Measurements from ENCODE around the gene POMGNT2. TPM values are rescaled to one million over a fixed set of nuclear protein-coding genes. Genes with fewer than 3 reads are reported as not detected.

Gene POMGNT2
- total and polyA plus RNA-seq, 2 of the 8 experiments (the other 6 are each of a cell fraction or from before 2014, with no cell fraction given): 13.6 to 35.7 TPM

DNA sequence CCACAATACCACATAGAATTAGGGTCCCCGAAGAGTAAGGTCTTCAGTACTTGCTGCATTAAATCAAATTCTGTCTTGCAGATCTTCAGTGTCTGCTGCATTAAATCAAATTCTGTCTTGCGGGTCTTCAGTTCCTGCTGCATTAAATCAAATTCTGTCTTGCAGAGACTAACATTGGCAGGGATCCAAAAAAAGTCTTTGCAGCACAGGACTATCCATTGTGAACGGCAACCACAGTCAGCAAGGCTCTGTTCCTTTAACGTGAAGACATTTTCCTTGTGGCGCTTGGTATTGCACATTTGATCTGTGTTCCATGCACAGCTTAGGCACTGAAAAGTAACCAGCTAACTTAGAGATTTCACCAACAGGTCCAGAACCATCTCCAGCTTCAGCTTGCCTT, 46.8 kb upstream of the POMGNT2 start:
- Histone ChIP-seq H2BK120ac (replicated peaks; ENCODE audit: low read depth, low read length) (no peak overlapping the region), H3K18ac (ENCODE audit: extremely low read depth, low read length) (no peak overlapping the region), H2AFZ (ENCODE audit: low read length) (no peak overlapping the region), H3K27me3 (replicated peaks in 1 of 4; ENCODE audit: control insufficient read depth in 3 of 4, extremely low read depth in 1 of 4, insufficient read depth in 3 of 4, low read length in 3 of 4) (peaks cover 0 to 8% (median 0%) of the 10 kb centered on the region in 4 experiments; a peak in 3 of 7 replicates), H4K5ac (ENCODE audit: insufficient read length, low read depth, low read length) (no peak overlapping the region), H3K23ac (ENCODE audit: insufficient read length) (no peak overlapping the region), H3K56ac (replicated peaks; ENCODE audit: insufficient read length, low read depth, low read length) (no peak overlapping the region), H2BK20ac (ENCODE audit: low read length) (no peak overlapping the region), H2BK12ac (ENCODE audit: low read depth, low read length) (no peak overlapping the region), H3K79me2 (ENCODE audit: control insufficient read depth in 1 of 2, insufficient read depth in 2 of 2, low read length in 2 of 2) (no peaks in the 10 kb centered on the region), H3K23me2 (ENCODE audit: low read depth, low read length) (no peaks in the 10 kb centered on the region), H3K4me1 (replicated peaks in 1 of 4; ENCODE audit: control insufficient read depth in 3 of 4, insufficient read depth in 4 of 4, low read length in 3 of 4) (no peaks in the 10 kb centered on the region; a peak in 1 of 7 replicates), H3K4me3 (ENCODE audit: extremely low read depth in 1 of 4, insufficient read depth in 2 of 4, low read depth in 3 of 4, low read length in 4 of 4) (no peak overlapping the region), H3K9ac (replicated peaks in 1 of 4; ENCODE audit: extremely low read depth in 1 of 4, low read depth in 3 of 4, low read length in 3 of 4) (no peak overlapping the region), H2BK15ac (ENCODE audit: low read length) (no peak overlapping the region), H4K8ac (ENCODE audit: extremely low read depth, insufficient read depth, low read length) (no peak overlapping the region), H3K27ac (ENCODE audit: low read depth, low read length) (no peak overlapping the region; the same call in 1 of the 2 replicates), H3K4ac (replicated peaks; ENCODE audit: insufficient read length, low read depth, low read length) (no peak overlapping the region), H4K20me1 (replicated peaks in 1 of 2; ENCODE audit: control insufficient read depth in 1 of 2, insufficient read depth in 2 of 2, low read length in 2 of 2) (no peaks in the 10 kb centered on the region), H2AK5ac (ENCODE audit: low read depth, low read length) (no peak overlapping the region), H3K79me1 (ENCODE audit: low read depth, low read length) (no peaks in the 10 kb centered on the region), H3K14ac (ENCODE audit: insufficient read length) (no peak overlapping the region), H3K4me2 (ENCODE audit: insufficient read depth in 1 of 2, low read depth in 2 of 2, low read length in 2 of 2) (no peak overlapping the region), H4K91ac (replicated peaks; ENCODE audit: insufficient read length, low read length) (no peak overlapping the region), H3K36me3 (ENCODE audit: control insufficient read depth in 2 of 4, insufficient read depth in 4 of 4, low read length in 3 of 4) (no peaks in the 10 kb centered on the region), H3K9me3 (ENCODE audit: insufficient read depth in 2 of 2, low read depth in 1 of 2, low read length in 1 of 2) (no peaks in the 10 kb centered on the region), H2BK5ac (ENCODE audit: low read depth, low read length) (no peak overlapping the region)
- CTCF ChIA-PET (ENCODE audit: partially characterized antibody): interaction anchor here (0.5 to 8.5 kb wide), 4 partner anchors 12 to 331 kb away, joined by 3 to 111 read pairs (median 4); no protein-coding TSS in a partner anchor
- POLR2A ChIA-PET (ENCODE audit: partially characterized antibody): no interaction called here
- WGBS, 2 experiments (ENCODE audit: extremely low coverage in 1 of 2, insufficient coverage in 1 of 2, insufficient read length in 1 of 2, insufficient replicate concordance in 2 of 2, low coverage in 1 of 2, low lambda C conversion rate in 2 of 2, missing lambda C conversion rate in 1 of 2): 94% methylated on average over 5 of the region's 5 CpGs; no CpG with 5 or more reads in 1 of the 2 experiments
- no peak for FAIRE-seq
- TF ChIP-seq JUND (IDR thresholded peaks at IDR 0.05; ENCODE audit: low read length) (no peak), ASH2L (IDR thresholded peaks at IDR 0.05; ENCODE audit: low read length) (no peak), CBX8 (IDR thresholded peaks at IDR 0.05; ENCODE audit: borderline replicate concordance, low read depth, low read length) (no peak), PHF8 (conservative IDR thresholded peaks at IDR 0.05; ENCODE audit: low read depth, low read length) (no peak), TAF1 (IDR thresholded peaks at IDR 0.05; ENCODE audit: low read depth, low read length) (no peak), KDM1A (IDR thresholded peaks at IDR 0.05; ENCODE audit: borderline replicate concordance, low read length) (no peak), BCL11A (IDR thresholded peaks at IDR 0.05; ENCODE audit: low read depth in 2 of 2, low read length in 2 of 2) (no peak), POU5F1 (IDR thresholded peaks at IDR 0.05; ENCODE audit: low read depth, low read length) (no peak), EP300 (IDR thresholded peaks at IDR 0.05; ENCODE audit: borderline replicate concordance in 1 of 2, low read depth in 2 of 2, low read length in 2 of 2) (no peak)
- TF ChIP-seq, protein P1, sequence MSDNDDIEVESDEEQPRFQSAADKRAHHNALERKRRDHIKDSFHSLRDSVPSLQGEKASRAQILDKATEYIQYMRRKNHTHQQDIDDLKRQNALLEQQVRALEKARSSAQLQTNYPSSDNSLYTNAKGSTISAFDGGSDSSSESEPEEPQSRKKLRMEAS (IDR thresholded peaks at IDR 0.05): no peak
- DNase-seq (ENCODE audit: low read depth in 1 of 2, low spot score in 2 of 2): no peak
